Measurements from ENCODE around the gene REP15. TPM values are rescaled to one million over a fixed set of nuclear protein-coding genes. Genes with fewer than 3 reads are reported as not detected.

REP15 gene
- total RNA-seq, 1 experiment from 2014 or later, result 1.3 TPM

DNA sequence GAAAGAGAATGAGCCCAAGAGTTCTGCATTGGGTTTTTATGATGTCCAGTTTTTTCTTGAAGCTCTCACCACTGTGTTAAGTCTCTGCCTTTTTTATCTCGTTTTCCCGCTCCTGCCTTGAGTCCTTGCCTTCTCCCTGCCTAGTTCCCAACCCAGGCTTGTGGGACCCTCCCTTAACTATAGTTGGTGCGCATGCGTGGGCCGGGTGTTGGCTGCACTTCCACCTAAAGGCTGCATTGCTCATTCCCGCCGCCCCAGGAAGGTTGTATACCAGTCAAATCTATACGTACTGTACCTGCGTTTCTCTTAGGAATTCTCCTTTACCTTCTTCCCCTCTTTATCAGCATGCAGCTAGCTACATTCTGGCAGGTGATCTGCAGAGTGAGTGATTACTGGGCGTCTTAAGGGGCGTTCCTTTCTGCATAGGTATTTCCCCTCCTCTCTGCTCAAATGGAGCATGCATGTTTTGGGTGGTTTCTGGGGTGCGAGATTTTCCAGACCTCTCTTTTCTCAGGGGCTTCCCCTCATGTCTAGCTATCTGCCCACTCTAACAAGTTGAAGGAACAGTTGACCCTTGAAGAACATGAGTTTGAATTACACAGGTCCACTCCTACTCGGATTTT lies 6.6 kb upstream of the REP15 start:
- Histone ChIP-seq H2AFZ (ENCODE audit: low read length) (no peak overlapping the region), H3K9ac (ENCODE audit: extremely low read depth, insufficient read length, low read length) (no peak overlapping the region), H3K14ac (ENCODE audit: insufficient read depth, low read length) (no peak overlapping the region), H3K4me2 (ENCODE audit: insufficient read depth, insufficient read length, low read length) (no peak overlapping the region), H3K23me2 (ENCODE audit: insufficient read length, low read depth, low read length, poor library complexity, severe bottlenecking) (no peaks in the 10 kb centered on the region), H3K79me1 (ENCODE audit: insufficient read depth, low read depth, low read length, poor library complexity, severe bottlenecking) (no peaks in the 10 kb centered on the region), H3K4me1 (ENCODE audit: insufficient read depth, low read length) (no peaks in the 10 kb centered on the region), H2BK20ac (ENCODE audit: low read depth, low read length, poor library complexity, severe bottlenecking) (no peak overlapping the region), H3K18ac (ENCODE audit: insufficient read length, low read depth, low read length) (no peak overlapping the region), H3K4ac (ENCODE audit: low read depth, low read length) (no peak overlapping the region), H2BK120ac (ENCODE audit: low read depth, low read length, poor library complexity, severe bottlenecking) (no peak overlapping the region), H3K56ac (ENCODE audit: insufficient read length, low read depth, low read length) (no peak overlapping the region), H3K79me2 (ENCODE audit: insufficient read depth, low read length) (no peaks in the 10 kb centered on the region), H3K23ac (ENCODE audit: insufficient read length, low read depth, low read length) (no peak overlapping the region), H4K91ac (ENCODE audit: insufficient read length, low read depth, low read length) (no peak overlapping the region), H2BK12ac (ENCODE audit: insufficient read length, low read depth, low read length) (no peak overlapping the region), H4K20me1 (ENCODE audit: control insufficient read depth, insufficient read depth, insufficient read length) (no peaks in the 10 kb centered on the region), H4K8ac (replicated peaks; ENCODE audit: insufficient read length, low read depth, low read length) (no peak overlapping the region), H3T11ph (ENCODE audit: low read length) (no peak overlapping the region), H3K9me3 (ENCODE audit: control insufficient read depth, low read depth, low read length) (no peaks in the 10 kb centered on the region), H2BK5ac (ENCODE audit: insufficient read length, low read length) (no peak overlapping the region), H3K27me3 (ENCODE audit: insufficient read depth, low read length) (no peaks in the 10 kb centered on the region), H3K27ac (ENCODE audit: insufficient read length, low read depth, low read length) (no peak overlapping the region), H4K5ac (ENCODE audit: insufficient read length, low read depth, low read length) (no peak overlapping the region), H2BK15ac (ENCODE audit: low read depth, low read length) (no peak overlapping the region), H2AK5ac (ENCODE audit: insufficient read length, low read length) (no peak overlapping the region)
- no peaks in the 10 kb centered on the region for H3K27me3 Mint-ChIP-seq (ENCODE audit: low read depth)
- H3K9me3 Mint-ChIP-seq, result no peaks in the 10 kb centered on the region
- H3K4me3 Mint-ChIP-seq, result no peak overlapping the region
- no CpG with 5 or more reads among the region's 13 CpGs for WGBS (ENCODE audit: extremely low coverage, insufficient read length, low lambda C conversion rate)
- TF ChIP-seq, protein P1, sequence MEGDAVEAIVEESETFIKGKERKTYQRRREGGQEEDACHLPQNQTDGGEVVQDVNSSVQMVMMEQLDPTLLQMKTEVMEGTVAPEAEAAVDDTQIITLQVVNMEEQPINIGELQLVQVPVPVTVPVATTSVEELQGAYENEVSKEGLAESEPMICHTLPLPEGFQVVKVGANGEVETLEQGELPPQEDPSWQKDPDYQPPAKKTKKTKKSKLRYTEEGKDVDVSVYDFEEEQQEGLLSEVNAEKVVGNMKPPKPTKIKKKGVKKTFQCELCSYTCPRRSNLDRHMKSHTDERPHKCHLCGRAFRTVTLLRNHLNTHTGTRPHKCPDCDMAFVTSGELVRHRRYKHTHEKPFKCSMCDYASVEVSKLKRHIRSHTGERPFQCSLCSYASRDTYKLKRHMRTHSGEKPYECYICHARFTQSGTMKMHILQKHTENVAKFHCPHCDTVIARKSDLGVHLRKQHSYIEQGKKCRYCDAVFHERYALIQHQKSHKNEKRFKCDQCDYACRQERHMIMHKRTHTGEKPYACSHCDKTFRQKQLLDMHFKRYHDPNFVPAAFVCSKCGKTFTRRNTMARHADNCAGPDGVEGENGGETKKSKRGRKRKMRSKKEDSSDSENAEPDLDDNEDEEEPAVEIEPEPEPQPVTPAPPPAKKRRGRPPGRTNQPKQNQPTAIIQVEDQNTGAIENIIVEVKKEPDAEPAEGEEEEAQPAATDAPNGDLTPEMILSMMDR (conservative IDR thresholded peaks at IDR 0.05), result no peak
- no peak for DNase-seq
- no peak overlapping the region; a peak in 1 of 7 replicates for H3K27ac Mint-ChIP-seq
- H3K36me3 Mint-ChIP-seq (ENCODE audit: insufficient read depth in 1 of 3, low read depth in 3 of 3), result peaks cover 2 to 38% (median 25%) of the 10 kb centered on the region in 3 experiments; a peak in 6 of 7 replicates
- no peaks in the 10 kb centered on the region for H3K4me1 Mint-ChIP-seq
